ENCODE measurements around the gene TTC24. TPM values are rescaled to one million over a fixed set of nuclear protein-coding genes. Genes with fewer than 3 reads are reported as not detected.

The TTC24 gene
- total RNA-seq, 1 experiment from 2014 or later = not detected

DNA sequence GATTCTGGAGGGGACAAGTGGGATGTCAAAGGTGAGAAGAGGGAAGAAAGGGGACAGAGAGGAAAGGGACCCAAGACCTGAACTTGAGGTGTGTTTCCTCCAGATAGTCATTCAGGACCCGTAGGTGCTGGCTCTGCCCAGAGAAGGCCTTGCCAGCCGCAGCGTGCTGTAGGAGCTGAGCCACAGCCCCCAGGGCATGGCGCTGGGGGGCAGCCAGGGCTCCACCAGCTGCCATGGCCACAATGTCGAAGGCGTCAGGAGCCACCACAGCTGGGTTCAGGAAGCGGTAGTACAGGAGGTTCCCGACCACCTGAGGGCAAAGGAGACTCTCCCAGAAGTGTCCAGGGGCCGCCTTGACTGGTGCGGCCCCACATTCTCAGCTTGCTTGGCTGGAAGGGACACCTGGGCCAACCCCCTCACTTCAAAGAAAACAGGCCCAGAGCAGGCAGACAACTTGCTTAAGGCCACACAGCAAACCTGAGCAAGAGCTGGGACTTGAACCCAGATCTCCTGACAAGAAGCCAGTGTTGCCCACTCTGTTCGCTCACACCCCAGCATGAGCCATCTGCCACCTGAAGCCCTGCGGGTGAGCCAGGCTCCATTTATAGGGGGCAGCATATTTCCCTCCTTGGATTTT lies 45.0 kb upstream of the TTC24 start:
- Mint-ChIP-seq H3K27ac (ENCODE audit: unreplicated experiment) (no peak overlapping the region), H3K9me3 (ENCODE audit: low read depth, unreplicated experiment) (no peaks in the 10 kb centered on the region), H3K4me1 (ENCODE audit: low read depth, unreplicated experiment) (no peaks in the 10 kb centered on the region), H3K27me3 (ENCODE audit: unreplicated experiment) (no peaks in the 10 kb centered on the region), H3K4me3 (ENCODE audit: low read depth, unreplicated experiment) (no peak overlapping the region), H3K36me3 (ENCODE audit: insufficient read depth, unreplicated experiment) (peaks cover 33% of the 10 kb centered on the region)
- BruUV-seq (replicated peaks) = no TSS peak
- CTCF ChIA-PET = interaction anchor here (0.8 to 1.3 kb wide), 3 partner anchors 32 to 149 kb away, joined by 3 read pairs; no protein-coding TSS in a partner anchor
- intact Hi-C loops (cut with micrococcal nuclease; ENCODE audit: unreplicated experiment) = no loop called here
- DNase-seq = no peak
- TF ChIP-seq CTCF (IDR thresholded peaks at IDR 0.05; ENCODE audit: unreplicated experiment) = no peak

- intact Hi-C loops (cut with micrococcal nuclease; ENCODE audit: unreplicated experiment) = no loop called here
- no peaks in the 10 kb centered on the region for H3K27me3 Mint-ChIP-seq (ENCODE audit: unreplicated experiment)
- BruUV-seq (replicated peaks) = no TSS peak
- H3K4me3 Mint-ChIP-seq (ENCODE audit: low read depth, unreplicated experiment) = no peak overlapping the region
- no peak for TF ChIP-seq CTCF (IDR thresholded peaks at IDR 0.05; ENCODE audit: unreplicated experiment)
- H3K4me1 Mint-ChIP-seq (ENCODE audit: low read depth, unreplicated experiment) = no peaks in the 10 kb centered on the region
- H3K9me3 Mint-ChIP-seq (ENCODE audit: low read depth, unreplicated experiment) = no peaks in the 10 kb centered on the region
- CTCF ChIA-PET = no interaction called here
- H3K36me3 Mint-ChIP-seq (ENCODE audit: insufficient read depth, unreplicated experiment) = peaks cover 26% of the 10 kb centered on the region
- no peak overlapping the region for H3K27ac Mint-ChIP-seq (ENCODE audit: unreplicated experiment)
- no peak for DNase-seq
Measured at GRCh38 chr1:156537027-156537426, 42.5 kb upstream of the TTC24 start.

DNA sequence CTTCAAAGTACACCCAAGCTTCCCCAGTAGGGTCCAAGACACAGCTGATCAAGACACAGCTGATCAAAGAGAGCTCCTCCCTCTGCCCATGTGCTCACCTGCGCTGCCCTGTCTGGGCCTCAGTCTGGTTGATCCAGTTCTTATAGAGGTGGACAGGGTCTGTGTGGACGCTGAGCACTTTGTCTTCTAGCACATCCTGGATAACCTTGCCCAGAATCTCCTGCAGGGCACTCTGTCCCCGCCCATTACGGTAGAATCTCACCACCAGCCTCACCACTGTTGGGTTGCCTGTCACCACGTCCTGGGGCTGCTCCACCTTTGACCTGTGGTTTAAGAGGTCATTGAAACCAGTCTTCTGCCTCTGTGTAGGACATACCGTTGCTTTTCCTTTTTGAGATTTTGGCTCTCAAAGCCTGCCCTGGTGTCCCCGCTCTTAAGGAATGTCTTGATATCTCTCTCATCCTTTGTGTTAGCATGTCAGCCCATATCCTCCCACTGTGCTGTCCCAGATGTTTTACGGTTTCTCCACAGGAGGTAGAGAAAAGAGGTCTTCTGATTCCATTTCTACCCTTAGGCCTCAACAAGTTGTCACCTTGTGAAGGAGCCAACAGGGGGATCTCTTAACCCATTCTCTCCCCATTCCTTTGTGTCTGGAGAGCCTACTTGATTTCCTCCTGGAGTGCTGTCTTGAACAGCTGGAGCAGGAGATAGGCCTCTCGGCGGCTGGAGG lies 40.6 kb upstream of the TTC24 start:
- CTCF ChIA-PET = no interaction called here
- H3K27me3 Mint-ChIP-seq (ENCODE audit: unreplicated experiment) = no peaks in the 10 kb centered on the region
- peaks cover 19% of the 10 kb centered on the region for H3K36me3 Mint-ChIP-seq (ENCODE audit: insufficient read depth, unreplicated experiment)
- intact Hi-C loops (cut with micrococcal nuclease; ENCODE audit: unreplicated experiment) = no loop called here
- DNase-seq = no peak
- peaks cover 10% of the 10 kb centered on the region for H3K4me1 Mint-ChIP-seq (ENCODE audit: low read depth, unreplicated experiment)
- H3K9me3 Mint-ChIP-seq (ENCODE audit: low read depth, unreplicated experiment) = no peaks in the 10 kb centered on the region
- no TSS peak for BruUV-seq (replicated peaks)
- H3K4me3 Mint-ChIP-seq (ENCODE audit: low read depth, unreplicated experiment) = no peak overlapping the region
- no peak overlapping the region for H3K27ac Mint-ChIP-seq (ENCODE audit: unreplicated experiment)
- TF ChIP-seq CTCF (IDR thresholded peaks at IDR 0.05; ENCODE audit: unreplicated experiment) = no peak

GRCh38 chr1:156539818-156540355 lies 39.6 kb upstream of the TTC24 start:
- CTCF ChIA-PET = no interaction called here
- BruUV-seq (replicated peaks) = no TSS peak
- TF ChIP-seq CTCF (IDR thresholded peaks at IDR 0.05; ENCODE audit: unreplicated experiment) = no peak
- H3K4me3 Mint-ChIP-seq (ENCODE audit: low read depth, unreplicated experiment) = no peak overlapping the region
- H3K4me1 Mint-ChIP-seq (ENCODE audit: low read depth, unreplicated experiment) = peaks cover 16% of the 10 kb centered on the region
- H3K9me3 Mint-ChIP-seq (ENCODE audit: low read depth, unreplicated experiment) = no peaks in the 10 kb centered on the region
- no peak overlapping the region for H3K27ac Mint-ChIP-seq (ENCODE audit: unreplicated experiment)
- intact Hi-C loops (cut with micrococcal nuclease; ENCODE audit: unreplicated experiment) = no loop called here
- no peak for DNase-seq
- H3K27me3 Mint-ChIP-seq (ENCODE audit: unreplicated experiment) = no peaks in the 10 kb centered on the region
- H3K36me3 Mint-ChIP-seq (ENCODE audit: insufficient read depth, unreplicated experiment) = peaks cover 28% of the 10 kb centered on the region

All from Calu3 (cell line).